CD4-positive, alpha-beta T cell treated with Interleukin-12 subunit alpha and Interleukin-12 subunit beta, for 1 hour (primary cell): ENCODE data around the gene ASTN2.

Source experiments
- DNase-seq: peaks from one replicate; pipeline ENCODE4 v3.0.0-alpha.2; 2020

The ASTN2 gene

DNA sequence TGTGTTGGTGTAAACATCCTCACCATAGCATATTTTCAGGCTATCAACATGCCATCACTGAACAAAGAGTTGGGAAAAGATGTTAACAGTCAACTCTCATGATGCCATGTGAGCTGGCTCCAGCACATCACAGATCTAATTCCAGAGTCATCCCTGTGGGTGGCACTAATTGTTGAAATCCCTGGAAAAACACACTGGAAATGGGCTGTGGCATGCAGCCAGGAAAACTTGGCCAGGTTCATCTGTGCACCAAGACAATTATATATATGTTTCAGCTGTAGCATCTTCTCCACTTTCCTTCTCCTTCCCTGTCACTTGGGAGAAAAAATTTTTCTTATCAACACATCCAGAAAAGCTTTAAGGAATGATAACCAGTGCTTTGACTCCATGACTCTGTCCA lies 414.0 kb downstream of the ASTN2 start:
- DNase-seq: no peak

- no peak for DNase-seq
Observed at GRCh38 chr9:117000196-117000723, 414.6 kb downstream of the ASTN2 start.

GRCh38 chr9:116998305-116998704 lies 416.6 kb downstream of the ASTN2 start:
- DNase-seq: no peak

GRCh38 chr9:116992865-116993264 lies 422.0 kb downstream of the ASTN2 start:
- DNase-seq: no peak

DNA sequence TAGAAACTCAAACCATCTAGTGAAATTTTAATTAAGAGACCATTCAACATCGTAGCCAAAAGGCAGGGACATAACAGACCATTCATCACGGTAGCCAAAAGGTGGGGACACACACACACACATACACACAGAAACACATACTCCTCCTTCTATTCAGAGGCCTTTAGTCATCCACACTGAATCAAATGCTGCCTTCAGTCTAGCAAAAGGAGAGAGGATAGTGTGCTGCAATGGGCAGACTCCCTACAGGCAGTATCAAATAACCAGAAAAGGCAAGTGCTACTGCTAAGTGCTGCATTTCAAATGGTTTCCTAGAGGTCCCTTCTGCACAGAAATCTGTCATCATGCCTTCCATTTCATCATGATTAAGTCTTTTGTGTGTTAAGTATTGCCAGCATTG lies 423.8 kb downstream of the ASTN2 start:
- no peak for DNase-seq

- DNase-seq: no peak
Observed at GRCh38 chr9:116990592-116990991, 424.3 kb downstream of the ASTN2 start.

- DNase-seq: no peak
Observed at GRCh38 chr9:116987721-116988485, 427.0 kb downstream of the ASTN2 start.

GRCh38 chr9:116986015-116986414 lies 428.8 kb downstream of the ASTN2 start:
- no peak for DNase-seq

GRCh38 chr9:116985596-116985995 lies 429.3 kb downstream of the ASTN2 start:
- DNase-seq: no peak

DNA sequence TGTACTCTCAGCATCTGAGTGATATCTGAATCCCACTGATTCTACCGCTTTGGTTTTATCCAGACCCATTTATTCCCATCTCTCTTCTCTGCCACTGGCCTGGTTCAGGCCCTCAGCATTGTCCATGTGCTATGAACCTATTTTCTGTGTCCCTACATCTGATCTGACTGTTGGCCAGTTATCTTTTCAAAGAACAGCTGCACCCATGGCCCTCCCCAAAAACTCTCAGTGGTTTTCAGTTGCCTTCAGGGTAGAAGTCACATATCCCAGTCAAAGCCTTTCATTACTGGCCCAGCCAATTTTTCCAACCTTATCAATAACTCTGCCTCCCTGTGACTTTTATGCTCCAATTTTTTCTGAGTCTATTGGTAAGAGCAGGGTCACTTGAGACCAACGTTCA lies 430.7 kb downstream of the ASTN2 start:
- DNase-seq: no peak

- DNase-seq: no peak
Observed at GRCh38 chr9:116980582-116981120, 434.2 kb downstream of the ASTN2 start.

DNA sequence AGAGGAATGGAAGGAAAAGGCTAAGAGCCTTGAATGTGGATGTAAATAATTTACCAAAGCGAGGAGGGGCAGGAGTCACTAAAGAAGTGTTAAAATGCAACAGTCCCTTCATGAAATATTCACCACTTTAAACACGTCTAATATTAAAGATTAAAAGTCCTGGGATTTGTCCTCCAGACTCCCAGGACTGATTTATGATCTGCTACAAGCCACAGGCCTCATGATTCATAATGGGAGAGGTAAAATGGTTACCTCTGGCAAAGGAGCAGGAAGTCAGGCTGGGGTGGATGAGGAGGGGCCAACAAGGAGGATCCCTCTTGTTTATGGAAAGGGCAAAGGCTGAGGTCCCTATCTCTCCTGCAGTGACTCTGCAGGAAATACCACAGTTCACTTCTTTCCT lies 435.4 kb downstream of the ASTN2 start:
- no peak for DNase-seq

GRCh38 chr9:116978155-116978554 lies 436.7 kb downstream of the ASTN2 start:
- DNase-seq: no peak

DNA sequence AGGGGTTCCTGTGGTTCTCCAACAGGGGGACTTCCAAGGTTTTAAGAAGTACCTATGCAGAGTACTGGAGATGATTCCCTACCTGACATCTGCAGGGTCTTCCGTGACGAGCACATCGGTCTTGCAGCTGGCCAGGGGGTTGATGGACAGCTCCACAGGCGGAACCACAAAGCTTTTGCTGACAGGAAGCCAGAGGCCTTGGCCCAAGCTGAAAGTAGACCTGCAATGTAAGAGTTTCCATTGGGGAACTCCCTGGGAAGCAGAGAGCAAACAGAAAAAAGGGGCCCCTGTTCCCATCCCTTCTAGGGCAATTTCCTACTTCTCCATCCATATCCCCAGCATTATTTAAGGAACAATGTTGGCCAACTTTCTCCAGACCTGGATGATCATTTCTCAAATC lies 439.7 kb downstream of the ASTN2 start:
- DNase-seq: no peak

DNA sequence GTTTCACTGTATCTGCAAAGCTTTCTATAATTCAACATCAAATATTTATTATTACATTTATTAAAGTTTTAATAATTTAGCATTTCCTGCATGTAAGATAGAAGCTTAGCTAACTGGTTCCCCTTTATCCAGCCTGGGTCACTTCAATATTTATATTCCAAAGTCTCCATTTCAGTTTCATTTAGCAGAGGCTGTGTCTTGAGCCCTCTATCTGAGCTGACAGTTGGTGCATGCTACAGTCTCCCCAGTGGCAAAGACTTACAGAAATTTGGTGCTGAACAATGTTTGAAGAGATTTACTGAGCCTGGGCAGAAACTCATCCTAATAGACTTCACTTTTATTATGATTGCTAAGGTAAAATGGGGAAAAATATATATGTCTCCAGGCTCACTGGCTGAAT lies 448.7 kb downstream of the ASTN2 start:
- no peak for DNase-seq

DNA sequence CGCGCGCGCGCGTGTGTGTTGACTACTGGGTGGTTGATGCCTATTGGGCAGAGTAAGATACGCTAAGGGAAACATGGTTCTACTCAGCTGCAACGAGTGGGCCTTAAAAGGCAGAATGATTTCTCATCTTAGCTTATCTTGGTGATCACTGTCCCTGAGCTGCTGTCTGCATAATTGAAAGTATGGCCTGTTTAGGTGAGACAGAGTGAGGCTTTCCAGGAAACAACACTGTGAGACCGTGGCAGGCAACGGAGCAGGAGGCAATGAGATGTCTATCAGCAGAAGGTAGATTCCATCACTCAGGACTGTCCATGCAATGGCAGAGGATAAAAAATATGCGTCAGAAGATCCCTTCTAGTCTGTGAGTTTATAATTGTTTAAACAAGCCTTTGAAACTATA lies 450.6 kb downstream of the ASTN2 start:
- DNase-seq: no peak

DNA sequence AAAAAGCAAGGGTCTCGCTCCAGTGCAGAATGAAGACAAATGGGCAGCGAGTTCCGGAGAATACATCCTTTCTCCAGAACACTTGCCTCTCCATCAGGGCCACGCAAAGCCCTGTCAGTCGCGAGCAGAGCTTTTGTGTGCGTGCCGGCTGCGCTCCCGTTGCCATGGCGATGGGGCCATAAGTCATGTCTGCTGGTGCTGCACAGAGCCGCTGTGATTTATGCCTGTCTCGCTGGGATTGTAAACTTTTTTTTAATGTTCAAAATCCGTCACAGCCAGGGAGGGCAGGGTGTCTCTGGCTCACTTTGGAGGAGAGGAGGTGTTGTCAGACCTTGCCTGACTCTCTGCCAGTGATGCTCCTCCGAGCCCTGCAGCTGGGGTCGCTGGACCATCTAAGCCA lies 455.0 kb downstream of the ASTN2 start:
- no peak for DNase-seq

- no peak for DNase-seq
Observed at GRCh38 chr9:116958881-116959280, 456.0 kb downstream of the ASTN2 start.

DNA sequence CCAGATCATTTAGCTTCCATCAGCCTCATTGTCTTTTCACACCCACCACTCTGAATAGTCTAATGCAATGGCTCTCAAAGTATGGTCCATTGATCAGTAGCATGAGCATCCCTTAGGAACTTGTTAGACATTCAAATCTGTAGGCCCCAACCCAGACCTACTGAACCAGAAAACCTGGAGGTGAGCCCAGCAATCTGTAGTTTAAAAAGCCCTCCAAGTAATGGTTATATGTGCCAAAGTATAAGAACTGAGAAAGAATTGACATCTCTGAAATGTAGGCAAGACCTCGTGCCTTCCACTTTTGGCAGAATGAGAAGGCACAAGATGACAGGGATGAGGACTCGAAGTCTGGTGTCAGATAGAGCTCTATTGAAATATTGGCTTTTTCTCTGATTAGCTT lies 460.1 kb downstream of the ASTN2 start:
- DNase-seq: no peak

DNA sequence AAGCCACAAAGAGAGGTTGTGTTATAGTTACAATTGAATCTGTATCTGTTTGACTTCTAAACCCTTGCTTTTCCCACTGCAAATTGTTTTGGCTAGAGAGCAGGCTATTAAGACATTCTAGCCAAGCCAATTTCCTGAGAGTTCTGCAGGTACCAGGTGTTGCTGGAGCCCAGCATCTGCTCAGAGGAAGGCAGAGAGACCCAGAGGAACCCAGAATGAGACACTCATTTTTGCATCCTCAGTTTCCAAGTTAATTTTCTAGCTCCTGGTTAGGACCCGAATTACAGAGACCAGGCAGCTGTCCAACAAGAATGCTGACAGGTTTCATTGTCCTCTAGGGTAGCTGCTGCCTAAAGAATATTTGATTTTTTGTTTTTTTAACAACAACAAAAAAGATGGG lies 461.6 kb downstream of the ASTN2 start:
- DNase-seq: no peak

- no peak for DNase-seq
Observed at GRCh38 chr9:116952436-116952810, 462.4 kb downstream of the ASTN2 start.

- DNase-seq: no peak
Observed at GRCh38 chr9:116951588-116952435, 463.0 kb downstream of the ASTN2 start.

DNA sequence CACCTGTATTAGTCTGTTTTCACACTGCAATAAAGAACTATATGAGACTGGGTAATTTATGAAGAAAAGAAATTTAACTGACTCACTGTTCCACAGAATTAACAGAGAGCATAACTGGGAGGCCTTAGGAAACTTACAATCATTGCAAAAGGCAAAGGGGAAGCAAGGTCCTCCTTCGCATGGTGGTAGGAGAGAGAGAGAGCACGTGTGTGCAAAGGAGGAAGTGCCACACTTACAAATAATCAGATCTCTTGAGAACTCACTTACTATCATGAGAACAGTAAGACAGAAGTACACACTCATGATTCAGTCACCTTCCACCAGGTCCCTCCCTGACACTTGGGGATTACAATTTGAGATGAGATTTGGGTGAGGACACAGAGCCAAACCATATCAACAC lies 469.0 kb downstream of the ASTN2 start:
- DNase-seq: no peak
